Embryonic facial prominence (tissue), 1 donor: ENCODE measurements around the gene TOP3A.
A peak's percentile ranks its signal among the peaks of the same experiment; 100 is the strongest.
"Not testable (repeated sequence)": the region's sequence is repeated elsewhere in the genome, so short reads cannot be mapped to it uniquely, and the experiment has no call there.

Experiments
- DNase-seq: peaks from one replicate; pipeline ENCODE4 v3.0.0-alpha.2; 2016; ENCODE audit errors: extremely low spot score

The TOP3A gene, protein sequence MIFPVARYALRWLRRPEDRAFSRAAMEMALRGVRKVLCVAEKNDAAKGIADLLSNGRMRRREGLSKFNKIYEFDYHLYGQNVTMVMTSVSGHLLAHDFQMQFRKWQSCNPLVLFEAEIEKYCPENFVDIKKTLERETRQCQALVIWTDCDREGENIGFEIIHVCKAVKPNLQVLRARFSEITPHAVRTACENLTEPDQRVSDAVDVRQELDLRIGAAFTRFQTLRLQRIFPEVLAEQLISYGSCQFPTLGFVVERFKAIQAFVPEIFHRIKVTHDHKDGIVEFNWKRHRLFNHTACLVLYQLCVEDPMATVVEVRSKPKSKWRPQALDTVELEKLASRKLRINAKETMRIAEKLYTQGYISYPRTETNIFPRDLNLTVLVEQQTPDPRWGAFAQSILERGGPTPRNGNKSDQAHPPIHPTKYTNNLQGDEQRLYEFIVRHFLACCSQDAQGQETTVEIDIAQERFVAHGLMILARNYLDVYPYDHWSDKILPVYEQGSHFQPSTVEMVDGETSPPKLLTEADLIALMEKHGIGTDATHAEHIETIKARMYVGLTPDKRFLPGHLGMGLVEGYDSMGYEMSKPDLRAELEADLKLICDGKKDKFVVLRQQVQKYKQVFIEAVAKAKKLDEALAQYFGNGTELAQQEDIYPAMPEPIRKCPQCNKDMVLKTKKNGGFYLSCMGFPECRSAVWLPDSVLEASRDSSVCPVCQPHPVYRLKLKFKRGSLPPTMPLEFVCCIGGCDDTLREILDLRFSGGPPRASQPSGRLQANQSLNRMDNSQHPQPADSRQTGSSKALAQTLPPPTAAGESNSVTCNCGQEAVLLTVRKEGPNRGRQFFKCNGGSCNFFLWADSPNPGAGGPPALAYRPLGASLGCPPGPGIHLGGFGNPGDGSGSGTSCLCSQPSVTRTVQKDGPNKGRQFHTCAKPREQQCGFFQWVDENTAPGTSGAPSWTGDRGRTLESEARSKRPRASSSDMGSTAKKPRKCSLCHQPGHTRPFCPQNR

GRCh38 chr17:18314731-18315561 lies at the start of gene TOP3A, which contains the start of gene SMCR8:
Gene TOP3A (minus strand): TSS chr17:18314994. CDS start chr17:18314778, 216 bp downstream.
Gene SMCR8 (plus strand): TSS chr17:18315293. CDS start chr17:18315790, 497 bp downstream.
- peak; percentile 98 for DNase-seq

- no peak for DNase-seq
Observed at GRCh38 chr17:18364166-18364565, 49.4 kb upstream of the TOP3A start.

GRCh38 chr17:18363101-18364049 lies 48.6 kb upstream of the TOP3A start, which contains the start of gene SHMT1:
Gene SHMT1 (minus strand): TSS chr17:18363550. CDS start chr17:18355981, 7,569 bp downstream.
- peak; percentile 68 for DNase-seq

DNA sequence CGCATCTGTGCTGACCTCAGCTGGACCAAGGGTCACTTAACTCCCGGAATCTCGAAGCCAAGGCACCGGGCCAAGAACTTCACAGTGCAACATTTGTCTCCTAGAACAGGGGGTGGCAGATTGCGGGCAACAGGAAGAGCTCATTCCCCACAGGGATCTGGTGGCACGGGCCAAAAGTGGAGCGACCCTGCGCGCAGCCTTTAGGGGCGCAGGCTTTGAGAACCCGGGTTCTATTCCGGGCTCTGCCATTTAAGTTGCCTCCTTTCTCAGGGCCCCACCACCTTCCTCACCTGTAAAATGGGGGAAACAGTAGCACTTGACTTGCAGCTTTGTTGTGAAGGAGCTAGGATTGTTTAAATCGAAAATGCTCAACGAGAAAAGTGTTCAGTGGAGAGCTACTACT lies 47.9 kb upstream of the TOP3A start:
- no peak for DNase-seq

DNA sequence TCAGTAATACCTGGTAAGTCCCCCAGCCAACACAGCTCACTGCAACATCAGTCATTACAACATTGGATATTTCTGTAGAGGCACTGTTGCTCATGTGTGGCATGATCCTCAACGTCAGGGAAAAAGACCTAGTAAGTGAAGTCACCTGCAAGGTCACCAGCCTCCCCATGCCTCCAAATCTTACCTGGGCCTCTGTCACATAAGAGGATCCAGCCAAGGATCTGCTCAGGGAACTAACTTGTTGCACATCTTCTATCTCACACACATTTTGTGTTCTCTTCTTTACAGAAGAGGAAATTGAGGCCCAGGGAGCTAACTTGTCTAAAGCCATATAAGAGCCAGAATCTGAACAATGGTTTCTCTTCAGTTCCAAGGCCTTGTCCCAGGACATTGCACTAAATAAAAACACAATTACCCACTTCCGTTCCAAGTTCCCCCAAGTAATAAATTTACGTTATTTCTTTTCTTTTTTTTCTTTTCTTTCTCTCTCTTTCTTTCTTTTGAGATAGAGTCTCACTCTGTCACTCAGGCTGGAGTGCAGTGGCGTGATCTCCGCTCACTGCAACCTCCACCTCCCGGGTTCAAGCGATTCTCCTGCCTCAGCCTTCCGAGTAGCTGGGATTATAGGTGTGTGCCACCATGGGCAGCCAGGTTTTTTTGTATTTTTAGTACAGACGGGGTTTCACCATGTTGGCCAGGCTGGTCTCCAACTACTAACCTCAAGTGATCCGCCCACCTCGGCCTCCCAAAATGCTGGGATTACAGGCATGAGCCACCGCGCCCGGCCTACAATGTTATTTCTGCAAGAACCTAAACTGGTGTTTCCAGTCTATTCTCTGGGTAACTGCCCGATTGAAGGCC lies 47.3 kb upstream of the TOP3A start:
- DNase-seq: no peak

DNA sequence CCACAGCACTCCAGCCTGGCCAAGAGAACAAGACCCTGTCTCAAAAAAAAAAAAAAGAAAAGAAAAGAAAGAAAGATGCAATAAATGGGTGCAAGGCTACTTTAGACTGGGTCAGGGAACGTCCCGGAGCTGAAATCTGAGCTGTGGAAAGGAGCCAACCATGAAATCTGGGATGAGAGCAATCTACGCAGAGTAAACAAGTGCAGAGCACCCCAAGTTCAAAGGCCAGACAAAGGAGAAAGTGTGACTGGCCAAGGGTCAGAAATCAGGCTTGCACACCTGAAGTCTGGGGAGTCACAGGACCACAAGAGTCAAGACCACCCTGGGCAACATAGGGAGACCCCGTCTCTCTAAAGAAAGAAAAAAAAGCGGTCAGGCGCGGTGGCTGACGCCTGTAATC lies 45.7 kb upstream of the TOP3A start:
- DNase-seq: no peak

DNA sequence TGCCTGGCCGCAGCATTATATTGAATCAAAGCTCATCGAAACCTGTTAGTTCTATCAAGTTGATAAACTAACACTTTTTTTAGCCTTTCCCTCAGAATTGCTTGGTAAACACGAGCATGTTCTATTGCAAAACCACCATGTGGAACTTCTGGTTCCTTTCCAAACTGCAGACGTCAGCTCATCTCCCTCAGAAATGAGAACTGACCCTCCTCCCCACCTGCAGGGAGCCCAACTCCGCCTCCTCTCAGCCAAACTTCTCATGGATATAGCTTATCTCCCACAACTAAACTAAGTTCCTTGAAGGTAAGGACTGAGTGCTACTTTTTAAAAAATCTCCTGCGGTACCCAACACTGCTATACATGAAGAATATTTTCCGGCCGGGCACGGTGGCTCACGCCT lies 41.8 kb upstream of the TOP3A start:
- no peak for DNase-seq

- no peak for DNase-seq
Observed at GRCh38 chr17:18353541-18353940, 38.7 kb upstream of the TOP3A start.

DNA sequence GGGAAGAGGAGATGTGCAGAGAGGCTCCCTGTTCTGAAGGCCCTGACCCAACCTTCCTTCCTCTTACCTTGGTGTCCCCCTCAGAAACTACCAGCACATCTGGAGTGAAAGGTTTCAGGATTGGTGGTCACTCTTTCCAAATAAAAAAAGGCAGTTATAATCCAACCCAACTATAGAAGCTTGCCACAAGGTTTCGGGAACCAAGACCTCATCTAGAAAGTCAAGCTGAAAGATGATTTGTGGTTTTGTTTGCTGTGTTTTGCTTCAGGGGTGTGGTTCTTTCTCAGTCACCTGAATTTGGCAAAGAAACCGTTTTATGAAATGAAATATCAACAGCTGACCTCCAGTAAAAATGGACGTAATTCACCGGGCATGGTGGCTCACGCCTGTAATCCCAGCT lies 29.2 kb upstream of the TOP3A start:
- DNase-seq: no peak

DNA sequence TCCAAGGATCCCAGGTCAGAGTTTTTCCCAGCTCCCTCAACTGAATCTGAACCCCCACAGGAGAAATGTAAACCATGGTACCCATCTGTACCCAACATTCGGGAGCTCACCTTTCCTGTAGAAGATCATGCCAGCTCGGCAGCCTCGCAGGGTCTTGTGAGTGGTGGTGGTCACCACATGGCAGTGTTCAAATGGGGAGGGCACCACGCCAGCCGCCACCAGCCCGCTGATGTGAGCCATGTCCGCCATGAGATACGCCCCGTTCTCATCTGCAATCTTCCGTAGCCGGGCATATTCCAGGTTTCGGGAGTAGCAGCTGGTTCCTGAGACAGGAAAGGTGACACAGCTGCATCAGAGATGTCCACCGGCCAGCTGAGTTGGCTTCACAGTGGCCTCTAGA lies 25.1 kb upstream of the TOP3A start:
- no peak for DNase-seq

DNA sequence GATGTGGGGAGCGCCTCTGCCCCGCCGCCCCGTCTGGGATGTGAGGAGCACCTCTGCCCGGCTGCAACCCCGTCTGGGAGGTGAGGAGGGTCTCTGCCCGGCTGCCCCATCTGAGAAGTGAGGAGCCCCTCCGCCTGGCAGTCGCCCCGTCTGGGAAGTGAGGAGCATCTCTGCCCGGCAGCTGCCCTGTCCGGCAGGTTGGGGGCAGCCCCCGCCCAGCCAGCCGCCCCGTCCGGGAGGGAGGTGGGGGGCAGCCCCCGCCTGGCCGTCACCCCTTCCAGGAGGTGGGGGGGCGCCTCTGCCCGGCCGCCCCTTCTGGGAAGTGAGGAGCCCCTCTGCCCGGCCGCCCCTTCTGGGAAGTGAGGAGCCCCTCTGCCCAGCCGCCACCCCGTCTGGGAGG lies 23.4 kb upstream of the TOP3A start:
- DNase-seq: not testable (repeated sequence)

GRCh38 chr17:18332909-18333489 lies 18.2 kb upstream of the TOP3A start:
- no peak for DNase-seq

DNA sequence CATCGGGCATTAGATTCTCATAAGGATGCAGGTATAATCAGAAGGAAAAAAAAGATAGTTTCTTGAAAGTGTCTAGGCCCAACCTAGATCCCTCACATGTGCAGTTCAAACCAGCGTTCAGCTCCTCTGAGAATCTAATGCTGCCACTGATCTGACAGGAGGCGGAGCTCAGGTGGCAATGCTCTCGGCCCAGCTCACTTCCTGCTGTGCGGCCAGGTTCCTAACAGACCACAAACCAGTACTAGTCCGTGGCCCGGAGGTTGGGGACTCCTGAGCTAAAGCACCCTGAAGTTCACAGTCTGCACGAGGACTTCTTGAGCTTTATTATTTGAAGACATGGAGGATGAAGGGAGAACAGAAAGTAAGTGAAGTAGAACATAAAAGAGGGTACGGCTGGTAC lies 17.1 kb upstream of the TOP3A start:
- no peak for DNase-seq

DNA sequence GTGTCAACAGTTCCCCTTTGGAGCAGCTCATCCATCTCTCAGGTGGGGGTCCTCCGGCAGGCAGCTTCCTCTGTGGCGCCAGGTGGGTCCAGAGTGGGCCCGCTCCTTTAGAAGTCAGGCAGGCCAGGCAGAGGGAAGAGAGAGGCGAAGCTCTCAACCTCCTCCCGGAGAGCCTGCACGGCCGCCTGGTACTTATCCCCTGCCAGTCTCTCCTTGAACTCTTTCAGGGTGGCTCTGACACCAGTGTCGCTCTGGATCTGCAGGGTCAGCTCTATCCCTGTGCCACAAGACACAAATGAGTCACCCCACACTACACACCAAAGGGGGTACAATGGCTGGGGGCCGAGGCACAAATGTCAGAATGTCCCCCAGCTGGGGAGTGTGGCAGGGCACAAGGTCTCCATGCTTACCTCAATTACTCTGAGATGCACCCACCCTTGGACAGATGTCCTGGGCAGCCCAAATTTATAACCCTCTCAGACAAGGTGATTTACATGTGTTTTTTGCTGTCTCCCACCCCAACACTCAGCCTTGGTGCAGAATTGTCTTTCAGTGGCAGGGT lies 13.9 kb upstream of the TOP3A start:
- no peak for DNase-seq

DNA sequence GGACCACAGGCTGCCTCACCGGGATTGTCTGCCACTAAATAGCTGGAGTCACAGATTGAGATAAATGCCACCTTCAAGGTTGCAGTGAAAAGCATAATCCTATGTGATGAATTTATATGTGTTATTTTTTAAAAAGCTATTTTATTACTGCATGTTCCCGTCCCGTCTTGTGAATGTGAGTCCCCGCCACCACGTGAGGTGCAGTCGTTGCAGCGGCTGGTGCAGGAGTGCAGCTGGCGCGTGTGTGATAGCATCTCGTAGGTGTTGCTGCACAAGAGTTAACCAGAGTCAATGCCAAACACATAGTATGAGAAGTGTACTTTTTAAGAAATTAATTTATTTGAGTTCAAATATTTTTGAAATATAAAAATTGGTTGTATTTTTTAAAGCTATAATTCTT lies 12.8 kb upstream of the TOP3A start:
- DNase-seq: no peak

GRCh38 chr17:18327093-18327492 lies 12.3 kb upstream of the TOP3A start:
- DNase-seq: no peak

- DNase-seq: no peak
Observed at GRCh38 chr17:18326572-18326971, 11.8 kb upstream of the TOP3A start.

DNA sequence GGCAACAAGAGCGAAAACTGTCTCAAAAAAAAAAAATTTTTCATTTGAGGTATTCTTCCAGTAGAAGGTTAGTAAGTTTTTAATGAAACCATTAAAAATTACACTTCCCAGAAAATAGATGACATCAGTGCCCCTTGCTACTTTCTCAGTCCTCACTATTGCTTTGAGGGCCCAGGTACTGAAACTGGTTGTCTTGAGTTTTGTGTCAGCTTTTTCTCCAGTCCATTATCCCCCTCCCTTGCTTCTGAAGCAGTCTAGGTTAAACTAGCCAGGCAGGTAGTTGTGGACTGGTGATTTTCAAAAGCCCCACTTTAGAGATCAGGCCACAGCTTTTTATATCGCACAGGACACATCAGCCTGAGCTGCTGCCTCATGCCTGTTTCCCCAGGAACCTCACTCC lies 11.2 kb upstream of the TOP3A start:
- DNase-seq: no peak
